Islet precursor cell (in vitro differentiated cells): Measurements from ENCODE around the gene UNC93A.
"Not testable (repeated sequence)": the region's sequence is repeated elsewhere in the genome, so short reads cannot be mapped to it uniquely, and the experiment has no call there.

Experiments
- DNase-seq: peaks from one replicate; pipeline ENCODE4 v3.0.0-alpha.2; 2018

The UNC93A gene

DNA sequence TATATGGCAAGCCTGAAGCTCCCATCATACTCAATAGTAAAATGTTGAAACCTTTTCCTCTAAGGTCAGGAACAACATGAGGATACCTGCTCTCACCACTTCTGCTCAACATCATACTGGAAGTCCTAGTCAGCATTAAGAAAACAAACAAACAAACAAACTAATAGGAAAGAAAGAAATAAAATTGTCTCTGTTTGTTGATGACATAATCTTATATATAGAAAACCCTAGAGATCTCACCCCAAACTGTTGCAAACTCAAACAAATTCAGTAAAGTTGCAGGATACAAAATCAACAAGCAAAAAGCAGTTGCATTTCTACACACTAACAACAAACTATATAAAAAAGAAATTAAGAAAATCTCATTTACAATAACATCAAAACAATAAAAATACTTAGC, 54.2 kb downstream of the UNC93A start:
- DNase-seq: no peak

DNA sequence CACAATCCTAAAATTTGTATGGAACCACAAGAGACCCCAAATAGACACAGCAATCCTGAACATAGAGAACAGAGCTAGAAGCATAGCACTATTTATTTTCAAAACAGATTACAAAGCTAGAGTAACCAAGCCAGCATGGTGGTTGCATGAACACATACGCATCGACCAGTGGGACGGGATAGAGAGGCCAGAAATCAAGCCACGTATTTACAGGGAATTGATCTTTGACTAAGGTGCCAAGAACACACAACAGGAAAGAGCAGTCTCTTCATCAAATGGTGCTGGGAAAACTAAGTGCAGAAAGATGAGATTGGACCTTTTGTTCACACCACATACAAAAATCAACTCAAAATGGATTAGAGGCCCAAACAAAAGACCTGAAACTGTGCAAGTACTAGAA, 54.8 kb downstream of the UNC93A start:
- DNase-seq: no peak

DNA sequence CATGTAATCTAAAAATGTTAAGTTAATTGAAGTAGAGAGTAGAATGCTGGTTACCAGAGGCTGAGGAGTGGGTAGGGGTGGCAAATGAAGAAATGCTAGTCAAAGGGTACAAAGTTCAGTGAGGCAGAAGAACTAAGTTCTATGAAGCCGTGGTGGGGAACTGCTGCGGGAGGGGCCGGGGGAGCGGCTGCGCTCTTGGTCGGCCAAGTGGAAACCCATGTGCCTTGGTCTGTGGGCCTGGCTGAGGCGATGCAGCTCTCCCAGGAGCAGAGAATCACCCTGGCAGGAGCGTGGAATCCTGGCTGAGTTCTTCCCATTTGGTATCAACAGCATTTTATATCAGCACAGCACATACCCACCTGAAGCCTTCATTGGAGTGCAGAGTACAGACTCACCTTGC, 56.1 kb downstream of the UNC93A start:
- DNase-seq: no peak

DNA sequence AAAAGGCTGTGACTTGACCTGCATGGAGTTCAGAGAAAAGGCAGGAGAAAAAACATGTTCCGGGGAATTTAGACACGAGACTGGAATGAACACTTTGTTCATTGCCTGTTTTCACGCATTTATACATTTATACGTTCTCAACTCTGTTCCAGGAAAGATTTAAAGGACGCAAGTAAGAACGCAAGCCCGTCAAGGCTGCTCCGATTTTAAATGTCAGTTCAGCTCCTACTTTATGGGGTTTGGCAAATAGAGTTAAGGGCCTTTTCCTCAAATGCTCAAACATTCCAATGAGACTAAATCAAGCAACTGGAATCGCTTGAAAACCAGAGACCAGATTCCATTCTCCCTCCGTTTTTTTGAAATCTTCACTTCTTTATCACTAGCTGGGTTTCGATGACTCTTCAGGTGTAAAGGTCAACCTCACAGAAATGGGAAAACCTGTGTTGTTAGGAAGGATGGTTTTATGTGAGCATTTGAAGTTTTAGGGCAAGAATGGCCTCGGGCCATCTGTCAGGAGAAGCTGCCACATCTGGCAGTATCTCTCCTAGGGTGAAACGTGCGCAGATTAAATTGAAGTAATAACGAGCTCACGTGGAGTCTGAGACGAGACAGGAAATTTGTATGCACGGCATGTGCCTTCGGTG, 58.6 kb downstream of the UNC93A start:
- DNase-seq: no peak

DNA sequence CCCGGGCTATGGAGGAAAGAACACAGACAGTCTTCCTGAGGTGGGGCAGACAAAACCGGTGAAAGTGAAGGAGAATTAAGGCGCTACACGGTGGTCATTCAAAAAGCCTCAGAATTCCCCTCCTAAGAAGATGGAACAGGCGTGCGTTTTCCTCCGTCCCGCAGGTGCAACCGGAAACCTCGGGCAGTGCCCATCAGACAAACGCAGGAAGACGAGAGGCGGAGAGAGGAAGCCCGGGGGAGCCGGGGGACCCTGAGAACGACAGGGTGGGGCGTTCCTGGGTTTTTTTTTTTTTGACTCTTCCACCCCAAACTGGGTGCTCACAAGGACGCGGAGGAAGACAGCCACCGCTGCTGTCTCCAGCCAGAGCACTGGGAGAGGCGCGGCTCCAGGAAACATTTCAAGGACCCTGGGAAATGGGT, 59.2 kb downstream of the UNC93A start:
- no peak for DNase-seq

DNA sequence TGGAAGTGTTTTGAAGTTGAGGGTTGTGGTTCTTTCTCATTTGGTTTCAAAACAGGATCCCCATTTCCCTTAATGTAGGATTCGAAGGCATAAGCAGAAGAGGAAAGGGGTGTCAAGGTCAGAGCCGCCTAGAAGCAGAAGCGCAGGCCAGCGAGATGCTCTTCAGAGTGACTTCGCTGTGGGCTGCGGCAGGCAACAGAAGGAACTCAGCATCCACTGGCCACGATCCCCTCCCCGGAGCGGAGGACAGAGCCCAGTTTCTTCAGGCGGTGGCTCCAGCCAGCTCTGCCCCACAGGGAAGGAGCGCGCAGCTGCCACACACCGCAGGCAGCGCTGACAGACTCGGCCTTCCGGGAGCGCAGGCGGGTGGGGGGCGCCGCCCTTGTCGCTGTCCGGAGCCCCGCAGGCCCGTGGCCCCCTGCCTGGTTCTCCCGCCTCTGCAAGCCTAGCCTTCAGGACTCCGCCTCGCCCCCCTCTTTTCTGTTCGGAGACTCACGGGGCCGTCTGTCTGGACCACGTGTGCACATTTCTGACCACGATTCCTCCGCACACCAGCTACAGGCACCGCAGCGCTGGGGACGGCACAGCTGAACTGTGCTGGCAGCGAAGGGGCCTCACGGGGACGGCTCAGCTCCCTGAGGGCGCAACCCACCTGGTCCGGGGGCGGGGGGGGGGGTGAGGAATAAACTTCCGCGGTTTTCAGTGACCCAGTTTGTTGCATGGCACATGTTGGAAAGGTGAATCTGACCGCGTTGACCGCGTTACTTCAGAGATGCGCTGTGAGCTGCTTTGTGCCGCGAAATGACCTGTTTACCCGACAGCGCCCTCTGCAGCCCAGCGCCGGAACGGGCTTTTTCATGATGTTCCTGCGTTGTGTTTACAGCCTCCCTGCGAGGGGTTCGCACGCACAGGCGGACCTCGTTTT, 59.9 kb downstream of the UNC93A start:
- peak; percentile 91 for DNase-seq

DNA sequence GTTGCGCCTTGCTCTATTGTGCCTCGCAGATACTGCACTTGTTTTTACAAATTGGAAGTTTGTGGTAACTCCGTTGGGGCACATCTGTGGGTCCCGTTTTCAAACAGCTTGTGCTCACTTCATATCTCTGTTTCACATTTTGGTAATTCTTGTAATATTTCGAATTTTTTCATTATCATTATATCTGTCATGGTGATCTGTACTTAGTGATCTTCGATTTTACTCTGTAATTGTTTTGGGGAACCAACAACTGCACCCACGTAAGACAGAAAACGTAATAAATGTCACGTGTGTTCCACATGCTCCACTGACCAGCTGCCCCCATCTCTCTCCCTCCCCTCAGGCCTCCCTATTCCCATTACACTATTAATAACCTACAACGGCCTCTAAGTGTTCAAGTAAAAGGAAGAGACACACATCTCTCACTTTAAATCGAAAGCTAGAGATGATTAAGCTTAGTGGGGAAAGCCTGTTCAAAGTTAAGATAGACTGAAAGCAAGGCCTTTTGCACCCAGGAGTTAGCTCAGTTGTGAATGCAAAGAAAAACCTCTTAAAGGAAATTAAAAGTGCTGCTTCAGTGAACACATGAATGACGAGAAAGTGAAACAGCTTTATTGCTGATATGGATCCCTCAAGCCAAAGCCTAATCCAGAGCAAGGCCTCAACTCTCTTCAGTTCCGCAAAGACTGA, 60.7 kb downstream of the UNC93A start:
- no peak for DNase-seq

- no peak for DNase-seq
These were observed 65.8 kb downstream of the UNC93A start for GRCh38 chr6:167356874-167357273.

GRCh38 chr6:167358394-167358793, 67.3 kb downstream of the UNC93A start:
- not testable (repeated sequence) for DNase-seq

DNA sequence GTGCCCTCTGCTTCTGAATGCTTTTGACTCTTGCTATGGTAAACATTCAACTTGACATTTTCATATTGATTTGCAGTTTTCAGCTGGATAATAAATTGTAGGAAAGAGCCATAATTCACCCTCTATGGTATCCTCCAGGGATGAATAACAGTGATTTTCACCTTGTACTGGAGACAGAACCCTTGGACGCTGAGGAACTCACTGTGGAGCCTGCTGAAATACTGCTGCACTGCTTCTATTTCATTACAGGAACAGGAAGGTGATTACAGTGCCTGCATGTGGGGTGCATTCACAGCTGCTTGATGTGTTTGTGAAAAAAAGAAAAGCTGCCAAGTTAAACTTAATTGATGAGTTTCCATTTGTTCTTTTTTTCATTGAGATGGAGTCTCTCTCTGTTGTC, 70.1 kb downstream of the UNC93A start:
- not testable (repeated sequence) for DNase-seq
